ENCODE results near the gene GABARAP.

Gene GABARAP

GRCh38 chr17:7280519-7281073, 38.3 kb upstream of the GABARAP start:
- intact Hi-C loops (cut with DNase I; ENCODE audit: low total_unique reads): loop anchor here (1.0 kb wide), 1 partner anchor 16 kb away; no protein-coding TSS in a partner anchor
- peak overlapping the region; percentile 53 to 56 for H3K4me3 ChIP-seq
- H3K27ac ChIP-seq: peak overlapping the region; percentile 93 to 94
- peaks cover 0 to 27% (median 21%) of the 10 kb centered on the region in 4 donors for H3K4me1 ChIP-seq
- peak; percentile 70 to 91 for DNase-seq
- TF ChIP-seq CTCF (IDR thresholded peaks at IDR 0.05): peak; percentile 90 to 96
- no peaks in the 10 kb centered on the region for H3K27me3 ChIP-seq
- H3K9me3 ChIP-seq: no peaks in the 10 kb centered on the region
- no peaks in the 10 kb centered on the region for H3K36me3 ChIP-seq

GRCh38 chr17:7279448-7279847, 37.2 kb upstream of the GABARAP start:
- no peak for TF ChIP-seq CTCF (IDR thresholded peaks at IDR 0.05)

GRCh38 chr17:7266784-7267183, 24.5 kb upstream of the GABARAP start:
- no peaks in the 10 kb centered on the region for H3K36me3 ChIP-seq
- H3K4me3 ChIP-seq: no peak overlapping the region
- no peak overlapping the region for H3K27ac ChIP-seq
- peaks cover 6 to 79% of the 10 kb centered on the region in 2 donors for H3K27me3 ChIP-seq
- intact Hi-C loops (cut with DNase I; ENCODE audit: low total_unique reads): no loop called here
- no peak for DNase-seq
- no peak for TF ChIP-seq CTCF (IDR thresholded peaks at IDR 0.05)
- H3K9me3 ChIP-seq: no peaks in the 10 kb centered on the region
- peaks cover 0 to 16% (median 9%) of the 10 kb centered on the region in 4 donors for H3K4me1 ChIP-seq

More at GRCh38 chr17:7279448-7279847, 37.2 kb upstream of the GABARAP start:
- no peak for DNase-seq
- no peak overlapping the region for H3K4me3 ChIP-seq
- H3K27ac ChIP-seq: no peak overlapping the region
- intact Hi-C loops (cut with DNase I; ENCODE audit: low total_unique reads): no loop called here
- H3K36me3 ChIP-seq: no peaks in the 10 kb centered on the region
- no peaks in the 10 kb centered on the region for H3K27me3 ChIP-seq
- no peaks in the 10 kb centered on the region for H3K9me3 ChIP-seq
- peaks cover 0 to 27% (median 21%) of the 10 kb centered on the region in 4 donors for H3K4me1 ChIP-seq

GRCh38 chr17:7263801-7264078, 21.5 kb upstream of the GABARAP start:
- TF ChIP-seq CTCF (IDR thresholded peaks at IDR 0.05): no peak
- intact Hi-C loops (cut with DNase I; ENCODE audit: low total_unique reads): loop anchor here (5.0 kb wide), 1 partner anchor 39 kb away; no protein-coding TSS in a partner anchor
- DNase-seq: no peak
- no peak overlapping the region for H3K27ac ChIP-seq
- H3K27me3 ChIP-seq: peaks cover 6 to 74% of the 10 kb centered on the region in 2 donors
- peaks cover 0 to 38% (median 21%) of the 10 kb centered on the region in 4 donors for H3K4me1 ChIP-seq
- no peak overlapping the region for H3K4me3 ChIP-seq
- no peaks in the 10 kb centered on the region for H3K9me3 ChIP-seq
- H3K36me3 ChIP-seq: peaks cover 2 to 16% (median 11%) of the 10 kb centered on the region in 3 donors

- Histone ChIP-seq H3K4me1 (peaks cover 0 to 38% (median 21%) of the 10 kb centered on the region in 4 donors), H3K27ac (no peak overlapping the region), H3K4me3 (no peak overlapping the region), H3K36me3 (peaks cover 6 to 21% (median 17%) of the 10 kb centered on the region in 3 donors), H3K9me3 (no peaks in the 10 kb centered on the region), H3K27me3 (peaks cover 6 to 69% of the 10 kb centered on the region in 2 donors)
- intact Hi-C loops (cut with DNase I; ENCODE audit: low total_unique reads): loop anchor here (5.0 kb wide), 1 partner anchor 39 kb away; no protein-coding TSS in a partner anchor
- no peak for TF ChIP-seq CTCF (IDR thresholded peaks at IDR 0.05)
- DNase-seq: no peak
Measured at GRCh38 chr17:7262935-7263800, 20.9 kb upstream of the GABARAP start.

Measured in tibial artery (tissue), 4 donors.